Right renal pelvis (tissue), 4 donors: ENCODE data around the gene ACD. TPM values are rescaled to one million over a fixed set of nuclear protein-coding genes. Genes with fewer than 3 reads are reported as not detected.

ENCODE experiments used
- DNase-seq, 4 donors: peaks; one replicate each; pipeline ENCODE4 v3.0.0-alpha.2; 2013; ENCODE audit warnings: low read depth in 4 of 4, low spot score in 3 of 4, missing footprints in 1 of 4
- polyA plus RNA-seq, 4 donors: library from polyadenylated mRNA; unstranded; fragments of 120-200 nt; gene quantifications; one replicate each; pipeline ENCODE4 v1.2.1, GENCODE V29; 2013; ENCODE audit not compliant: insufficient read length in 4 of 4

The ACD gene
- polyA plus RNA-seq, 4 donors: 21.0 to 28.9 (median 23.4) TPM

GRCh38 chr16:67648764-67649407 lies 11.2 kb downstream of the ACD start:
- DNase-seq: no peak

- no peak for DNase-seq
Measured at GRCh38 chr16:67648088-67648763, 11.8 kb downstream of the ACD start.

- no peak for DNase-seq
Measured at GRCh38 chr16:67647681-67648080, 12.4 kb downstream of the ACD start.

GRCh38 chr16:67647111-67647651 lies 12.9 kb downstream of the ACD start:
- DNase-seq: no peak

GRCh38 chr16:67645397-67646121 lies 14.5 kb downstream of the ACD start:
- DNase-seq: no peak

GRCh38 chr16:67644038-67644437 lies 16.0 kb downstream of the ACD start:
- DNase-seq: no peak

GRCh38 chr16:67641779-67642708 lies 18.0 kb downstream of the ACD start:
- no peak for DNase-seq

- no peak for DNase-seq
Measured at GRCh38 chr16:67637625-67638024, 22.4 kb downstream of the ACD start.

- no peak for DNase-seq
Measured at GRCh38 chr16:67636713-67637112, 23.3 kb downstream of the ACD start.

- DNase-seq: no peak
Measured at GRCh38 chr16:67632415-67633172, 27.5 kb downstream of the ACD start.

GRCh38 chr16:67628216-67628615 lies 31.8 kb downstream of the ACD start:
- DNase-seq: no peak

- no peak for DNase-seq
Measured at GRCh38 chr16:67613808-67614207, 46.3 kb downstream of the ACD start.

GRCh38 chr16:67608364-67608763 lies 51.7 kb downstream of the ACD start:
- no peak for DNase-seq

Other genes starting within 250 kb of the ACD start
- gene ZDHHC1, start 243.8 kb downstream of the ACD start, polyA plus RNA-seq: 10 to 100 TPM; 13.2 to 16.8 (median 14.4) TPM
- gene HSD11B2, start 229.1 kb downstream of the ACD start, polyA plus RNA-seq: 10 to 100 TPM; 49.6 to 57.9 (median 52.0) TPM
- 100 to 1,000 TPM in 1 of 4 donors, 10 to 100 TPM in 3; 82.6 to 104 (median 91.2) TPM for gene ATP6V0D1, start 179.1 kb downstream of the ACD start, polyA plus RNA-seq
- gene AGRP, start 176.7 kb downstream of the ACD start, polyA plus RNA-seq: under 1 TPM in 2 of 4 donors, not detected in 2; 0.25 to 0.31 TPM
- 100 to 1,000 TPM; 110 to 137 (median 117) TPM for gene RIPOR1, start 131.4 kb downstream of the ACD start, polyA plus RNA-seq
- 10 to 100 TPM; 77.8 to 89.6 (median 86.4) TPM for gene CTCF, start 97.7 kb downstream of the ACD start, polyA plus RNA-seq
- 1 to 10 TPM in 2 of 4 donors, under 1 TPM in 2; 0.87 to 1.5 (median 1.1) TPM for gene CARMIL2, start 15.1 kb downstream of the ACD start, polyA plus RNA-seq
- gene PARD6A, start 700 bp upstream of the ACD start, polyA plus RNA-seq: 1 to 10 TPM; 2.1 to 4.3 (median 3.2) TPM
- 10 to 100 TPM; 20.4 to 31.1 (median 24.8) TPM for gene ENKD1, start 6.5 kb upstream of the ACD start, polyA plus RNA-seq
- 1 to 10 TPM; 2.7 to 4.6 (median 3.4) TPM for gene C16orf86, start 6.6 kb upstream of the ACD start, polyA plus RNA-seq
- 10 to 100 TPM; 20.5 to 24.9 (median 21.5) TPM for gene GFOD2, start 59.1 kb upstream of the ACD start, polyA plus RNA-seq
- 10 to 100 TPM; 21.6 to 28.5 (median 22.3) TPM for gene RANBP10, start 146.3 kb upstream of the ACD start, polyA plus RNA-seq
- 1 to 10 TPM; 7.3 to 9.0 (median 7.7) TPM for gene TSNAXIP1, start 146.6 kb upstream of the ACD start, polyA plus RNA-seq
- 10 to 100 TPM; 30.4 to 33.8 (median 32.1) TPM for gene THAP11, start 182.1 kb upstream of the ACD start, polyA plus RNA-seq
- 100 to 1,000 TPM; 121 to 130 (median 129) TPM for gene NUTF2, start 186.7 kb upstream of the ACD start, polyA plus RNA-seq
- gene CENPT, start 187.4 kb upstream of the ACD start, polyA plus RNA-seq: 10 to 100 TPM; 42.0 to 51.5 (median 46.9) TPM
- gene EDC4, start 212.8 kb upstream of the ACD start, polyA plus RNA-seq: 10 to 100 TPM; 80.6 to 93.6 (median 86.7) TPM
- gene NRN1L, start 224.6 kb upstream of the ACD start, polyA plus RNA-seq: under 1 TPM in 2 of 4 donors, not detected in 2; 0.31 to 0.95 TPM
- 10 to 100 TPM; 33.7 to 41.8 (median 37.9) TPM for gene PSKH1, start 233.0 kb upstream of the ACD start, polyA plus RNA-seq